Activated CD4-positive, alpha-beta T cell treated with anti-CD3 and anti-CD28 coated beads, Interleukin-2, amount 50 U/mL, for 24 hours (primary cell): ENCODE data around the gene PANX2.
"Not testable (repeated sequence)": the region's sequence is repeated elsewhere in the genome, so short reads cannot be mapped to it uniquely, and the experiment has no call there.

ENCODE experiments used
- DNase-seq, 2 donors: peaks; one replicate each; pipeline ENCODE4 v3.0.0-alpha.2; 2020; ENCODE audit warnings: low read depth in 1 of 2, low spot score in 1 of 2

Gene PANX2

DNA sequence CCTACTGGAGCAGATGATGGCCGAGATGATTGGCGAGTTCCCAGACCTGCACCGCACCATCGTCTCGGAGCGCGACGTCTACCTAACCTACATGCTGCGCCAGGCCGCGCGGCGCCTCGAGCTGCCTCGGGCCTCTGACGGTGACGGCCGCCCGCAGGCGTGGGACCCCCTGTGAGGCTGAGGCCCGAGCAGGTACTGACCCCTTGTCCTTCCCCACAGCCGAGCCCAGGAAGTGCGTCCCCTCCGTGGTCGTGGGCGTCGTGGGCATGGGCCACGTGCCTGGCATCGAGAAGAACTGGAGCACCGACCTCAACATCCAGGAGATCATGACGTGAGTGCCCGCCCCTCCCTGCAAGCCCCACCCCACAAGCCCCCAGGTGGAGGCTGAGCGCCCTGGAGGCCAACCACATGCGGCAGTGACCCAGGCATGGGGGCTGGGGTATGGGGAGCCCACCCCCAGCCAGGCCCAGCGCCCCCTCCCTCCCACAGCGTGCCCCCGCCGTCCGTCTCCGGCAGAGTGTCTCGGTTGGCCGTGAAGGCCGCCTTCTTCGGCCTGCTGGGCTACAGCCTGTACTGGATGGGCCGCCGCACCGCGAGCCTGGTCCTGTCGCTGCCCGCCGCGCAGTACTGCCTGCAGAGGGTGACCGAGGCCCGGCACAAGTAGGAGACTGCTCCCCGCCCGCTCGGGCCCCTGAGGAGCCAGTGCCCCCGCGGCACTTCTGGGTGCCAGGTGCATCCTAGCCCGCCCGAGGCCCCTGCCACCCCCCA, 27.5 kb downstream of the PANX2 start:
- no peak for DNase-seq

DNA sequence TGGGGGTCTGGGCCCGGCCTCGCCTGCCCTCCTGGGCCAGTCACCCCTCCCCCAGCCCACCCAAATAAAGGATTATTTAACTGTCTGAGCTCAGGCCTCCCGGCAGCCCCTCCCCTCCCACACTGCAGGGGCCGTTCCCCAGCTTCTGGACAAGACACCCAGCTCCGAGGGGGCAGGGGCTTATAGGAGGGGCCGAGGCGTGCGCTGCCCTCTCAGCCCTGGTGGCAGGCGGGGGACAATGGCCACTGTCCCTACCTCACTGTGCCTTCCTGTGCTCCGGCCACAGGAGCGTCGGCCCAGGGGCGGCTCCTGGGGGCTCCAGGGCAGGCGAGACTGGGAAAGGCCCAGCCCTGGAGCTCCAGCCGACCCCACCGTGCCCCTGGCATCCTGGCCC, 28.1 kb downstream of the PANX2 start:
- no peak for DNase-seq

DNA sequence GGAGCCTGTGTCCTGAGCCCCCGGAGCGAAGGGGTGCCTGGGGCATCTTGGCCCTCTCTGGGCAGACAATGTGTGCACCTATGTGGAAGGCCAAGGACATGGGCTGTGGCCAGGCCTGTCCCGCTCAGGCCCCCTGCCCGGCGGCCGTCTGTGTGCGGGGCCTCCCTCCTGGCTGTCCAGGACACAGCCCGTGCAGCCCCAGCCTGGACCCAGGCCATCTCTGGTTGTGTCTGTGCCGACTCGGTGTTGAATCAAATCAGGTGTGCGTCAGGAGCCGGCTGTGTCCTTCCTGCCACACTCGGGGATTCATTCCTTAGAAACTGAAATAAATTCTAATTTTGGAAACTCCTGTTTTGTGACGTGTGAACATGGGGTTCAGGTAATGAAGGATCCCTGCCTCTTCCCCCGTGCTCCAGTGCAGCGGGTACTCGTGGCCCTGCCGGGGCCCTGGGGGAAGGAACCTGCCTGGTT, 28.8 kb downstream of the PANX2 start:
- DNase-seq = no peak

DNA sequence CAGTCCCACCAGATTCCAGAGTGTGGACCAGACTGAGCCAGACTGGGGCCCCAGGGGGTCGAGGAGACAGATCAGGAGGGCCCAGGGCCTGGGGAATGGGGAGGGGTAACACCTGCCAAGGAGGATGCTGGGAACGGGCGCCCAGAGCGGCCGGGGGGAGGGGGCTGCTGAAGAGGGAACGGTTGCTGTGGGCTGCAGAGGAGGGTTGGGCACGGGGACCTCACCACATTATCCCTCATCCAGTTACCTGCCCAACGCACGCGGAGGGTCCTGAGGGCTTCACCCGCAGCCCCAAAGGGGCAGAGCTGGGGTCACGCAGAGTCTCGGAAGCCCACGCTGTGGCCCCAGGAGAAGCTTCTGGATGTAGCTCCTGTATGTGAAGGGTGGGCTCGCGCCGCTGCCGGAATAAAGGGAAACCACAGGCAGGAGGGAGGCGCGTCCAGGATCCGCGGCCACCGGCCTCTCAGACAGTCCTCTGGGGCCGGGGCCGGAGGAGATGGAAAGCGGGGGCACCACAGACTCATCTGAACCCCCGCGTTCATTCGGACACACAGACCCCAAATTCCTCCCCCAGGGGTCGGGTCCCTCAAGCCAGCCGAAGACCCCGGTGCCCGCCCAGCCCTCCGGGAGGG, 29.4 kb downstream of the PANX2 start:
- DNase-seq = no peak

DNA sequence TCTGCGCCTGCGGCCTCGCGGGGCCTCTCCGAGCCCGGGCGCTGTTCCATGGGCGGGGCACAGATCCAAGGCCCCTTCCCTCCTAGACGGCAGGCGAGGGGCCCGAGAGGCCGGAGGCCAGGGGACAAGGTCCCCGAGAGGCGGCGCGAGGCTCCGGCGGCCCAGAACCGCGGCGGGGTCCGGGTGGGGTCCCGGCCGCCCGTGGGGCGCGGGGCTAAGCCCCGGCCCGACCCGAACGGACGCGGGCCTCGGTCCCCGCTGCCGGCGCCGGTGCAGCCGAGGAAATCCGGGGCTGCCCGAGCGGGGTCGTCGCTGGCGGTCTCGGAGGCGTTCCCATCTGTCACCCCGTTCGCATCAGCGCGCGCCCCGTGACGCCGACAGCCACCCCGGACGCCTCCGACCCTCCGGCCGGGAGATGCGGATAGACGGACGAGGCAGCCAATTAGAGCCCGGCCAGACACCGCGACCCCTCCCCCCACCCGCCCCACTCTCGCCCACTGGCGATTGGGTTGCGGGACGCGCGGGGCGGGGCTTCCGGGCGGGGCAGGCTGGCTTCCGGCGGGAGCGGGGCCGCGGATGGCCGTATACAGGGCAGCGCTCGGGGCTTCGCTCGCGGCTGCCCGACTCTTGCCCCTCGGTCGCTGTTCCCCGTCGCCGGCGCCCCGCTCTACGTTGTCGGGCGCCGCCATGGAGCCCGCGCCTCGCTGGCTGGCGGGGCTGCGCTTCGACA, 30.1 kb downstream of the PANX2 start, which contains the start of gene SELENOO:
Gene SELENOO (plus strand): TSS at position 551 of the 730 bp plus-strand sequence. CDS start 26 bp downstream, at position 577.
- peak; percentile 82 to 87 for DNase-seq

DNA sequence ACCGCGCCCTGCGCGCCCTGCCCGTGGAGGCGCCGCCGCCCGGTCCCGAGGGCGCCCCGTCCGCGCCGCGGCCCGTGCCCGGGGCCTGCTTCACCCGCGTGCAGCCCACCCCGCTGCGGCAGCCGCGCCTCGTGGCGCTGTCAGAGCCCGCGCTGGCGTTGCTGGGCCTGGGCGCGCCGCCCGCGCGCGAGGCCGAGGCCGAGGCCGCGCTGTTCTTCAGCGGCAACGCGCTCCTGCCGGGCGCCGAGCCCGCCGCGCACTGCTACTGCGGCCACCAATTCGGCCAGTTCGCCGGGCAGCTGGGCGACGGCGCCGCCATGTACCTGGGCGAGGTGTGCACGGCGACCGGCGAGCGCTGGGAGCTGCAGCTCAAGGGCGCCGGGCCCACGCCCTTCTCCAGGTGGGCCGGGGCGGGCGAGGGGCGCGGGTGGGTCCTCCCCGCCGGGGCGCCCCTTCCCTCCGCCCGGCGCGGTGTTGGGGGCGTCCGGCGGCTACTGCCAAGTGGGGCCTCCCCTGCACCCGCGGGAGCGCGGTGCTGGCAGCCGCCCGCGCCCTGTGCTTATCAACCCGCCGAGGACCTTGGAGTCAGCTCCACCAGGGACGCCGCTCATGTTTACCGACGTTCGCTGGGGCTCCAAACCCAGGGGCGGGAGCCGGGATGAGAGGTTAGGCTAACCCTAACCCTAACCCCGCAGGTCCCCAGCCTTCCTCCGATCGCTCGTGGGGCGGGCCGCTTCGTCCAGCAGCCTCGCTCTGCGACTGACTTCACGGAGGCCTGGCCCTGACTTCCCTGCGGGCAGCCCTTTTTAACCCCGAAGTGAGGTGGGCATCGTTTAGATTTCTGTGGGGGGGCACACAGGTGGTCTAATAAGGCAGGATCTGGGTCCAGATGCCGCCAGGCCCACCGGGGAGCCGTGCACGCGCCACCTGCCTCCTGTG, 30.9 kb downstream of the PANX2 start:
- DNase-seq = no peak

DNA sequence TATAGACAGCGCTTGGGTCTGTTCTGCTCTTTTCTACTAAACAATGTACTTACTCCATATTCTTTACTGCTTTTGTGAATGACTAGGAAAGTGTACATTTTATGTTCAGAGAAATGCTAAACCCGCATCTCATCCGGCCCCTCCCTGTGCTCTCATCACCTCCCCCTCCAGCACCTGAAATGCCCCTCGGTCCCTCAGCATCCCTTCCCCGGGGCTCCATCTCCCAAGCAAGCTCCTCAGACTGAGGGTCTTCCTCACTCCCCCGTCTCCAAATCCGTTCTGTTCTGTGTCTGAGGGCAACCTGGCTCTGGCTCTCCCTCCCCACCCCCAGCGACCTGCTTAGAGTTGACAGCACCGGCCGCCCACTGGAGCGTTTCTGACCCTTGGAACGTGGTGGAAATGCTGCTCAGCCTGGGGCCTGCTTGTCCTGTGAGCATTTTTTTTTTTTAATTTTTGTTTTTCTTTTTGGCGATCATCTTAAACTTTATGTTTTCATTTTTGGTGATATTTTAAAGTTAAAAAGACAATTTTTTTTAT, 31.7 kb downstream of the PANX2 start:
- no peak for DNase-seq

DNA sequence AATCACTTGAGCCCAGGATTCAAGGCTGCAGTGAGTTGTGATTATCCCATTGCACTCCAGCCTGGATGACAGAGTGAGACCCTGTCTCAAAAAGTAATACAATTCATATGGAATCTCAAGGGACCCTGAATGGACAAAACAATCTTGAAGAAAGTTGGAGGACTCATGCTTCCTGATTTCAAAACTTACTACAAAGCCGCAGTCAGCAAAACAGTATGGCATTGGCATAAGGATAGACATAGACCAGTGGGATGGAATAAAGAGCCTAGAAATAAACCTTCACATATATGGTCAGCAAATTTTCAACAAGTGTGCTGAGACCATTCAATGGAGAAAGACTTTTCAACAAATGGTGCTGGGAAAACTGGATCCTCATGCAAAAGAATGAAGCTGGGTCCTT, 32.8 kb downstream of the PANX2 start:
- DNase-seq = no peak

DNA sequence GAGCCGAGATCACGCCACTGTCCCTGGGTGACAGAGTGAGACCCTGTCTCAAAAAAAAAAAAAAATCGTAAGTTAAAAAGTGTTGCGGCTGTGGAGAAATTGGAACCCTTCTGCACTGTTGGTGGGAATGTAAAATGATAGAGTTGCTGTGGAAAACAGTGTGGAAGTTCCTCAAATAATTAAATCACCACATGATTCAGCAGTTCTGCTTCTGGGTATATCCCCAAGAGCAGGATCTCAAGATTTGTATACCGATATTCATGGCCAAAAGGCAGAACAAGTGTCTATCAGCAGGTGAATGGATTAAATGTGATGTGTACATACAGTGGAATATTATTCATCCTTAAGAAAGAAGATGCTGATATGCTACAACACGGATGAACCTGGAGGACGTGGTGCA, 34.0 kb downstream of the PANX2 start:
- DNase-seq = no peak

DNA sequence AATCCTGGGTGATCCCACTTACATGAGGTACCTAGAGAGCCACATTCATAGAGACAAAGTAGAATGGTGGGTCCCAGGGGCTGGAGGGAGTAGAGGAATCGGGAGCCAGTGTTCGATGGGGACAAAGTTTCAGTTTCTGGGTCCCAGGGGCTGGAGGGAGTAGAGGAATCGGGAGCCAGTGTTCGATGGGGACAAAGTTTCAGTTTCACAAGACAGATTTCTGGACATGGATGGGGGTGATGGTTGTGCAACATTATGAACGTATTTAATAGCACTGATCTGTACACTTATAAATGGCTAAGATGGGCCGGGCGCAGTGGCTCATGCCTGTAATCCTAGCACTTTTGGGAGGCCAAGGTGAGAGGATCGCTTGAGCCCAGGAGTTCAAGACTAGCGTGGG, 34.5 kb downstream of the PANX2 start:
- DNase-seq = not testable (repeated sequence)

DNA sequence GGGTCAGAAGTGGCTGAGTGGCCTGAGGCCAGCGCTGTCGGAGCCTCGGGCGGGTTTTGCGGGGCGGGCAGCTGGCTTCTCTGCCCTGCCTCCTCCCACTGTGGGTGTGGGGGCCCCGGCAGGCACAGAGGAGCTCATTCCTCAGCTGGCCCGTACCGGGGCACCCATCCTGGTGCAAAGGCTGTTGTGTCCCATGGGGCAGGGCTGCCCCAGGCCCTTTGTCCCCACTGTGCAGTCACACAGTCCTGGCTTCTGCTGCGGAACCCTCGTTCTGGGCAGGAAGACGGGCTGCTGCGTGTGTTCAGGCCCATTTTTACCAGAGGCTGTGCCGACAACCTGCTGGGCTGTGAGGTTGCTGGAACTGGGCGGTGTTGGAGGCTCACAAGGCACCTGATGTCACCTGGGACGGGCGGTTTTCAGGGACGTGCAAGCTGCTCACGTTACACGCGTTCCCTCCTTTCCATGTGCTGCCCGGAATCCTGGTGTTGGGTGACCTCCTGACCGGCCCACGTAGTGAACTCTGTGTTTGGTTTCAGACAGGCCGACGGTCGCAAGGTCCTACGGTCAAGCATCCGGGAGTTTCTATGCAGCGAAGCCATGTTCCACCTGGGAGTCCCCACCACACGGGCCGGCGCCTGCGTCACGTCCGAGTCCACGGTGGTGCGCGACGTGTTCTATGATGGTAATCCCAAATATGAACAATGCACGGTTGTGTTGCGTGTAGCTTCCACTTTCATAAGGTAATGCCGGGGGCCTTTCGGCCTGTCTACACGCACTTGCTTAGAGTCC, 35.4 kb downstream of the PANX2 start:
- DNase-seq = no peak

DNA sequence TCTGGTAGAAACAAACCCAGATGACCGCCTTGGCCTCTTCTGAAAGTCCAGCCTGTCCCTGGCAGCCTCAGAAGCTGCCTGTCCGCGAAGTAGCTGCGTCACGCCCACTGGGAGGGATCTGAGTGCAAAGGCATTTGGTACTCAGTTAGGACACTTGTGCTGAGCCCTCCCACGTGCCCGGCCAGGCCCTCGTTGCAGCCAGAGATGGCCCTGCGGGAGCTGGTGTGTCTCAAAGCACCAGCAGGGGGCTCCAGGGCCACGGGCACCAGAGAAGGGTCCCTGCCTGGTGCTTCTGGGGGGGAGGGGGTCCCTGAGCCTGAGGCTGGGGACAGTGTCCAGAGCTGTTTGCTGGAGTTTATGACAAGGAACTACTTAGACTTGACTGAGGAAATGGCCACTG, 36.1 kb downstream of the PANX2 start:
- no peak for DNase-seq

DNA sequence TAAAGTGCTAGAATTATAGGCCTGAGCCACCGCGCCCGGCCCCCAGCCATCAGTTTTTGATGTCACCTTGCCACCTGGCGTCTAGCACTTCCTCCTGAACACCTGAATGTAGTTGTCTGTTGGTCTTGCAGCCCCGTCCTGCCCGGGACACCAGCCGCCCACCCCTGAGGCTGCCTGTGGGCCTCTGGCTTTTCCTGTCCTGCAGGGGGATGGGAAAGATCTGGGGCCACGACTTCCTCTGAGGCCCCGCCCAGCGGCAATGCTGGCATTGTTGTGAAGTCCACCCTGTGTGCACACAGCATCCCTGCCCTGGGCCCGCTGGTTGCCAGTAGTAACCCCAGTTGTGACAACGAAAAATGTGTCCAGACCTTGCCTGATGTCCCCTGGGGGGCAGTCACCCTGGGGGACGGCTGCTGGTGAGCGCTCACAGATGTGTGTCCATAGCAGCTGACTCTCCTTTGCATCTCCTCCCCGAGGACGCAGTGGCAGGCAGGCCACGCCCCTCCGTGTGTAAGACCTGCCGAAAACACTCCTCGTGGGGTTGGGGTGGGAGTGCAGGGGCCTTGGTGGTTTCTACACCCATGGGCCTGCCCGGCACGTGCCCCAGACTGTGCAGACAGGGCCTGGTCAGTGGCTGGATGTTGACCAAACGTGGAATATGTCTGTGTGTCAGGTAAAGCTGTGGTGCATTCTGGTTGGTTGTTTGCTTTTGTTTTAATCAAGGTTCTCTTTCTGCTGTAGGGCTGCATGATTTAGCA, 37.0 kb downstream of the PANX2 start:
- no peak for DNase-seq

DNA sequence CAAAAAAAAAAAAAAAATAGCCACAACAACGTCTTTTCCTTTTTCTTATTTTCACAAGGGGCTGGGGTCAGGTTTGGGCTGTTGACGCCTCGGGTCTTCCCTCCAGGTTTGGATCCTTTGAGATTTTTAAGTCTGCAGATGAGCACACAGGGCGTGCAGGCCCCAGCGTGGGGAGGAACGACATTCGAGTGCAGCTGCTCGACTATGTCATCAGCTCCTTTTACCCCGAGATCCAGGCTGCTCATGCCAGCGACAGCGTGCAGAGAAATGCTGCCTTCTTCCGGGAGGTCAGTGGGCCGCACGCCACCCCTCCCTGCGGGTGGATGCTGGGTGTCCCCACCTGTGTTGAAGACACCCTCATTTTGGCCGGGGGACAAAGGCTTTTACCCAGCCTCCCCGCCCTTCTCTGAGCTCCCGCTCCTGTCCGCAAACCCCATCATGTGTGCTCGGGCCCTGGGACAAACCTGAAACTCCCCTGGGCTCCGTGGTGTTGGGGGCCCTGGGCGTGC, 38.0 kb downstream of the PANX2 start:
- no peak for DNase-seq

DNA sequence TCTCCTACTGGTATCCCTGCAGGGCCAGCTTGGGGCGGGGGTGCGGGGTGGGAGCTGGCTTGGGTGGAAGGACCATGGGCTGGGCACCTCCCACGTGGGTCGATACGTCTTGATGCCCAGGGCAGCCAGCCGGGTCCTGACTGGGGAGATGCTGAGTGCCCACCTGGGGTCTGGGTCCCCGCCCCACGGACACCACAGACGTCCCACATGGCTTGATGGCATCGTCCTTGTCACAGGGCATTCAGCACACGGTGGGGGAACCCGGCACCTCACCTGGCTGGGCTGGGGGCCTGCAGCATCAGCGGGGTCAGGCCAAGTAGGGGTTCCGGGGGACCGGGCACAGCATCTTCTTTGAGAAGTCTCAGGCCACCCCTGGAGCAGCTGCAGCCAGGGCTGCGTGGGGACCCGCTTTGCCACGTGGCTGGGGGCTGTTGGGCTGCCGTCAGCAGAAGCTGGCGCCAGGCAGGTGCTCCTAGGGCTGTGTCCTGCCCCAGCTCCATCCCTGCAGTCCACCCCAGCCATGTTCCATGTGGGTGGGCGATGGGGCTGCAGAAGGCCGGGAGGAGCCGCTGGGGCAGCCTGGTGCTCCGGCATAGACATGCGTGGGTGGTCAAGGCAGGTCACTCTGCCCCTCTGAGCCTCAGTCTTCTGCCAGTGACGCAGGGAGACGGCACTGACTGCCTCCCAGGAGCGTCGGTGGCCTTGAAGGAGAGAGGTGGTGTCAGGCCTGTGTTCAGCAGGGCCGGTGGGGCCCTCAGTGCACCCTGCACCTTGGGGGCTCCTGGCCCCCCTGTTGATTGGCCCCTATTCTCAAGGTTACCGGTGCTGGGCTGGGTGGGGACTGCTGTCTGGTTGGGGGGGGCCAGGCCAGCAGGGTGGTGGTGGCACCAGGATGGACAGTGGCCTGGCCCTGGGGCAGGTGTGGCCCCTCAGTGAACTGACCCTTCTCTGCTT, 38.7 kb downstream of the PANX2 start:
- DNase-seq = no peak

DNA sequence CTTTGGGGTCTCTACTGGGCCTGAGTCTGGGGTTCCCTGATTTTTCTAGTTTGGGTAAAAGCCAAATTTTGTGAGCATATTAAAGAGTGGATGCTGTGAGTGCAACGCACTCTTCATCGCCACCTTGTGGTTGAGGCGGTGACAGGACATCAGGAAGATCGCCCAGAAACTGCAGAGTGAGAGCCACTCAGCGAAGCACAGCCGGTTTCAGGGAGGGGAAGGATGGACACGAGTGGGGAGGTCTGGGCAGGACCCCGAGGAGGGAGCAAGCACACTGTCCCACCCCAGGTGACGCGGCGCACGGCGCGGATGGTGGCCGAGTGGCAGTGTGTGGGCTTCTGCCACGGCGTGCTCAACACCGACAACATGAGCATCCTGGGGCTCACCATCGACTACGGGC, 39.4 kb downstream of the PANX2 start:
- peak in 1 of 2 donors; percentile 58 for DNase-seq

DNA sequence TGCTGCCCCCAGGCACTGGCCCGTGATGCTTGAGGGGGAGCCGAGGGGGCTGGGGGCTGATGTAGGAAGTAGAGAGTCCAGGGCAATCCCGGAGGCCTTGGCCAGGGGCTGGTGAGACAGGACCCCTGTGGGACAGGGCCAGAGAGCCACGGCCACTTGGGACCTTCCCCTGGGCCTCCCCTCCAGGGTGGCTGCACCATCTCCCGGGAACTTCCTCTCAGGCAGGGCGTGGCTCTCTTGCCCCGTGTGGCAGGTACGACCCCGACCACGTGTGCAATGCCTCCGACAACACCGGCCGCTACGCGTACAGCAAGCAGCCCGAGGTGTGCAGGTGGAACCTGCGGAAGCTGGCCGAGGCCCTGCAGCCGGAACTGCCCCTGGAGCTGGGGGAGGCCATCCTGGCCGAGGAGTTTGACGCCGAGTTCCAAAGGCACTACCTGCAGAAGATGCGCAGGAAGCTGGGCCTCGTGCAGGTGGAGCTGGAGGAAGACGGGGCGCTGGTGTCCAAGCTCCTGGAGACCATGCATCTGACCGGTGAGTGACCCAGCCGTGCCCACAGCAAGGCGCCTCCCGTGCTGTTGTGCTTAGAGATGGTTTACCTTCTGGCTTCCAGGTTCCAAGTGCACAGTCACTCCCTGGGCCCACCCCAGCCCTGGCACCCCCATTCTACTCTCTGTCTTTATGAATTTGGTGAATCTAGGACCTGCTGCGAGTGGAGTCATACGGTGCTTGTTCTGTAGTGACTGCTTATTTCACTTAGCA, 40.0 kb downstream of the PANX2 start:
- DNase-seq = no peak
